H9 (cell line): ENCODE data around the gene MICALL2. TPM values are rescaled to one million over a fixed set of nuclear protein-coding genes. Genes with fewer than 3 reads are reported as not detected.

ENCODE experiments used
- DNase-seq: peaks from one replicate; pipeline ENCODE4 v3.0.0-alpha.2; 2017
- H2AFZ ChIP-seq: one replicate; pipeline ENCODE4 v1.6.1; 2013; ENCODE audit warnings: mild to moderate bottlenecking, low read length, control low read depth, moderate library complexity
- H2AK5ac ChIP-seq: 2 replicates; pipeline ENCODE4 v1.6.1; 2013; ENCODE audit warnings: low read length, control low read depth, mixed read lengths; ENCODE audit not compliant: insufficient read length
- H2BK120ac ChIP-seq: one replicate; pipeline ENCODE4 v1.6.1; 2013; ENCODE audit warnings: low read depth, mild to moderate bottlenecking, low read length, control low read depth, inconsistent platforms; ENCODE audit not compliant: poor library complexity, severe bottlenecking
- H2BK12ac ChIP-seq: 2 replicates; pipeline ENCODE4 v1.6.1; 2013; ENCODE audit warnings: low read length, control low read depth, mixed read lengths, low read depth; ENCODE audit not compliant: insufficient read length
- H2BK15ac ChIP-seq: 2 replicates; pipeline ENCODE4 v1.6.1; 2013; ENCODE audit warnings: low read depth, low read length, control low read depth
- H2BK20ac ChIP-seq: one replicate; pipeline ENCODE4 v1.6.1; 2013; ENCODE audit warnings: low read depth, mild to moderate bottlenecking, low read length, control low read depth, inconsistent platforms; ENCODE audit not compliant: poor library complexity, severe bottlenecking
- H2BK5ac ChIP-seq: 2 replicates; pipeline ENCODE4 v1.6.1; 2013; ENCODE audit warnings: low read length, control low read depth, mixed read lengths; ENCODE audit not compliant: insufficient read length
- H3K14ac ChIP-seq: 2 replicates; pipeline ENCODE4 v1.6.1; 2013; ENCODE audit warnings: low read length, control low read depth; ENCODE audit not compliant: insufficient read depth
- H3K18ac ChIP-seq: 2 replicates; pipeline ENCODE4 v1.6.1; 2013; ENCODE audit warnings: low read depth, mild to moderate bottlenecking, mixed read lengths, low read length, control low read depth; ENCODE audit not compliant: insufficient read length
- H3K23ac ChIP-seq: 2 replicates; pipeline ENCODE4 v1.6.1; 2013; ENCODE audit warnings: low read length, control low read depth, mixed read lengths, low read depth; ENCODE audit not compliant: insufficient read length
- H3K23me2 ChIP-seq: 2 replicates; pipeline ENCODE4 v1.6.1; 2013; ENCODE audit warnings: low read depth, mild to moderate bottlenecking, mixed read lengths, low read length, control low read depth; ENCODE audit not compliant: insufficient read length, poor library complexity, severe bottlenecking
- H3K27ac ChIP-seq: 2 replicates; pipeline ENCODE4 v1.5.1; 2013; ENCODE audit warnings: low read length, control low read depth, mixed read lengths, low read depth; ENCODE audit not compliant: insufficient read length
- H3K27me3 ChIP-seq: 2 replicates; pipeline ENCODE4 v1.6.1; 2013; ENCODE audit warnings: low read length, control low read depth, inconsistent platforms; ENCODE audit not compliant: insufficient read depth
- H3K4ac ChIP-seq: 2 replicates; pipeline ENCODE4 v1.6.1; 2013; ENCODE audit warnings: low read depth, mild to moderate bottlenecking, control low read depth, inconsistent platforms, low read length, moderate library complexity
- H3K4me1 ChIP-seq: 2 replicates; pipeline ENCODE4 v1.6.1; 2013; ENCODE audit warnings: low read length, control low read depth, inconsistent platforms; ENCODE audit not compliant: insufficient read depth
- H3K4me2 ChIP-seq: 2 replicates; pipeline ENCODE4 v1.6.1; 2013; ENCODE audit warnings: low read length, control low read depth, mixed read lengths; ENCODE audit not compliant: insufficient read length, insufficient read depth
- H3K56ac ChIP-seq: 2 replicates; pipeline ENCODE4 v1.6.1; 2013; ENCODE audit warnings: low read depth, mild to moderate bottlenecking, mixed read lengths, low read length, control low read depth; ENCODE audit not compliant: insufficient read length
- H3K79me1 ChIP-seq: 2 replicates; pipeline ENCODE4 v1.6.1; 2013; ENCODE audit warnings: low read depth, mild to moderate bottlenecking, moderate library complexity, low read length, control low read depth, inconsistent platforms; ENCODE audit not compliant: insufficient read depth, poor library complexity, severe bottlenecking
- H3K79me2 ChIP-seq: 2 replicates; pipeline ENCODE4 v1.6.1; 2013; ENCODE audit warnings: low read length, control low read depth, inconsistent platforms; ENCODE audit not compliant: insufficient read depth
- H3K9ac ChIP-seq: 2 replicates; pipeline ENCODE4 v1.6.1; 2013; ENCODE audit warnings: low read length, control low read depth, mixed read lengths; ENCODE audit not compliant: insufficient read length; ENCODE audit errors: extremely low read depth
- H3K9me3 ChIP-seq: one replicate; pipeline ENCODE4 v1.6.1; 2013; ENCODE audit warnings: low read depth, low read length, inconsistent platforms; ENCODE audit not compliant: control insufficient read depth
- H3T11ph ChIP-seq: one replicate; pipeline ENCODE4 v1.6.1; 2013; ENCODE audit warnings: mild to moderate bottlenecking, low read length, control low read depth, inconsistent platforms
- H4K20me1 ChIP-seq: one replicate; pipeline ENCODE4 v1.6.1; 2013; ENCODE audit not compliant: control insufficient read depth, insufficient read length, insufficient read depth
- H4K5ac ChIP-seq: 2 replicates; pipeline ENCODE4 v1.6.1; 2013; ENCODE audit warnings: low read depth, mild to moderate bottlenecking, mixed read lengths, low read length, control low read depth; ENCODE audit not compliant: insufficient read length
- H4K8ac ChIP-seq: replicated peaks from 2 replicates; pipeline ENCODE4 v1.6.1; 2013; ENCODE audit warnings: low read length, control low read depth, mixed read lengths, low read depth; ENCODE audit not compliant: insufficient read length
- H4K91ac ChIP-seq: 2 replicates; pipeline ENCODE4 v1.6.1; 2013; ENCODE audit warnings: low read depth, mild to moderate bottlenecking, moderate library complexity, mixed read lengths, low read length, control low read depth; ENCODE audit not compliant: insufficient read length
- H3K27ac Mint-ChIP-seq, 3 experiments: 2 replicates in 2 of 3; 3 replicates in 1 of 3; pipeline ENCODE4 v1.8.0; 2020 to 2021; ENCODE audit warnings: mixed read lengths in 3 of 3, mild to moderate bottlenecking in 1 of 3, moderate library complexity in 1 of 3
- H3K27me3 Mint-ChIP-seq: 2 replicates; pipeline ENCODE4 v1.8.0; 2021; ENCODE audit warnings: low read depth, mild to moderate bottlenecking, moderate library complexity, mixed read lengths
- H3K36me3 Mint-ChIP-seq, 3 experiments: 2 replicates in 2 of 3; 3 replicates in 1 of 3; pipeline ENCODE4 v1.8.0; 2020 to 2021; ENCODE audit warnings: low read depth in 3 of 3, mixed read lengths in 3 of 3; ENCODE audit not compliant: insufficient read depth in 1 of 3
- H3K4me1 Mint-ChIP-seq, 2 experiments: 2 replicates each; pipeline ENCODE4 v1.8.0; 2020; ENCODE audit warnings: mixed read lengths in 2 of 2
- H3K4me3 Mint-ChIP-seq, 2 experiments: 2 replicates in 1 of 2; 3 replicates in 1 of 2; pipeline ENCODE4 v1.8.0; 2020 to 2021; ENCODE audit warnings: mild to moderate bottlenecking in 2 of 2, mixed read lengths in 2 of 2, moderate library complexity in 1 of 2
- H3K9me3 Mint-ChIP-seq, 2 experiments: 2 replicates in 1 of 2; 3 replicates in 1 of 2; pipeline ENCODE4 v1.8.0; 2020; ENCODE audit warnings: mild to moderate bottlenecking in 2 of 2, mixed read lengths in 2 of 2, moderate library complexity in 1 of 2
- CTCF ChIP-seq: fragments of 200-600 bp; sonication (generic); conservative IDR thresholded peaks from 3 replicates; pipeline ENCODE4 v1.8.0; 2021; ENCODE audit warnings: antibody characterized with exemption, mild to moderate bottlenecking
- WGBS: extraction: QIAGEN DNeasy Blood & Tissue Kit; methylation state at CpG from one replicate; pipeline ENCODE4 v1.1.7; 2013; ENCODE audit warnings: missing lambda C conversion rate, low lambda C conversion rate, mixed read lengths; ENCODE audit not compliant: insufficient read length; ENCODE audit errors: extremely low coverage; 5-methylcytosine and 5-hydroxymethylcytosine counted together
- total RNA-seq: library from RNA; stranded (reverse); gene quantifications from 2 replicates; pipeline ENCODE4 v1.2.1, GENCODE V29; 2021

The MICALL2 gene
- total RNA-seq, 1 experiment from 2014 or later, result 7.1 TPM

GRCh38 chr7:1457059-1457948 is 2.0 kb downstream of the MICALL2 start:
- no peak overlapping the region for H3K4me2 ChIP-seq
- H3K27ac ChIP-seq, result no peak overlapping the region
- H3K9me3 Mint-ChIP-seq, result no peaks in the 10 kb centered on the region
- no peak overlapping the region for H3K23ac ChIP-seq
- H3K27me3 ChIP-seq, result no peaks in the 10 kb centered on the region
- H3K4ac ChIP-seq, result no peak overlapping the region
- no peak overlapping the region for H4K91ac ChIP-seq
- no peak overlapping the region for H2BK5ac ChIP-seq
- H4K20me1 ChIP-seq, result no peaks in the 10 kb centered on the region
- peaks cover 12 to 38% of the 10 kb centered on the region in 2 experiments for H3K4me1 Mint-ChIP-seq
- peaks cover 8% of the 10 kb centered on the region for H3K23me2 ChIP-seq
- no peaks in the 10 kb centered on the region for H3K36me3 Mint-ChIP-seq
- 0 out of 7 replicates have a peak overlapping the region, but pooled peaks of 1 of the 3 experiments have one; percentile 34 for H3K27ac Mint-ChIP-seq
- H3K79me2 ChIP-seq, result no peaks in the 10 kb centered on the region
- H4K8ac ChIP-seq, result no peak overlapping the region
- DNase-seq, result no peak
- H2BK20ac ChIP-seq, result no peak overlapping the region
- no peak for TF ChIP-seq CTCF
- no peak overlapping the region for H3T11ph ChIP-seq
- no peak overlapping the region for H2BK15ac ChIP-seq
- peaks cover 3% of the 10 kb centered on the region for H3K27me3 Mint-ChIP-seq
- peak overlapping the region in 1 of 2 experiments; percentile 18; a peak in 2 of 5 replicates for H3K4me3 Mint-ChIP-seq
- H3K56ac ChIP-seq, result no peak overlapping the region
- H2AK5ac ChIP-seq, result no peak overlapping the region
- no peak overlapping the region for H2BK12ac ChIP-seq
- no peaks in the 10 kb centered on the region for H3K79me1 ChIP-seq
- H3K9me3 ChIP-seq, result no peaks in the 10 kb centered on the region
- WGBS, result no CpG with 5 or more reads among the region's 18 CpGs
- H3K14ac ChIP-seq, result no peak overlapping the region
- H3K4me1 ChIP-seq, result no peaks in the 10 kb centered on the region; the same call in 1 of the 2 replicates
- no peak overlapping the region for H3K9ac ChIP-seq
- H2BK120ac ChIP-seq, result no peak overlapping the region
- H3K18ac ChIP-seq, result no peak overlapping the region
- H2AFZ ChIP-seq, result no peak overlapping the region
- no peak overlapping the region for H4K5ac ChIP-seq
